ENCODE measurements around the gene SETD7.

The SETD7 gene

GRCh38 chr4:139493176-139493575, 62.8 kb downstream of the SETD7 start:
- TF ChIP-seq CTCF (IDR thresholded peaks at IDR 0.05; ENCODE audit: low read depth, low read length, missing control alignments): no peak
- no peak for DNase-seq (ENCODE audit: extremely low read depth, low read depth)
- no peak overlapping the region for H3K4me3 ChIP-seq (replicated peaks; ENCODE audit: low read depth, low read length)

- no peak for TF ChIP-seq CTCF (IDR thresholded peaks at IDR 0.05; ENCODE audit: low read depth, low read length, missing control alignments)
- DNase-seq (ENCODE audit: extremely low read depth, low read depth): no peak
- no peak overlapping the region for H3K4me3 ChIP-seq (replicated peaks; ENCODE audit: low read depth, low read length)
These were observed 63.6 kb downstream of the SETD7 start for GRCh38 chr4:139492429-139492828.

GRCh38 chr4:139489638-139490037, 66.4 kb downstream of the SETD7 start:
- DNase-seq (ENCODE audit: extremely low read depth, low read depth): no peak
- H3K4me3 ChIP-seq (replicated peaks; ENCODE audit: low read depth, low read length): no peak overlapping the region
- no peak for TF ChIP-seq CTCF (IDR thresholded peaks at IDR 0.05; ENCODE audit: low read depth, low read length, missing control alignments)

GRCh38 chr4:139488442-139488841, 67.6 kb downstream of the SETD7 start:
- no peak for DNase-seq (ENCODE audit: extremely low read depth, low read depth)
- H3K4me3 ChIP-seq (replicated peaks; ENCODE audit: low read depth, low read length): no peak overlapping the region
- TF ChIP-seq CTCF (IDR thresholded peaks at IDR 0.05; ENCODE audit: low read depth, low read length, missing control alignments): no peak

GRCh38 chr4:139484783-139485311, 71.2 kb downstream of the SETD7 start:
- no peak for TF ChIP-seq CTCF (IDR thresholded peaks at IDR 0.05; ENCODE audit: low read depth, low read length, missing control alignments)
- DNase-seq (ENCODE audit: extremely low read depth, low read depth): no peak
- no peak overlapping the region for H3K4me3 ChIP-seq (replicated peaks; ENCODE audit: low read depth, low read length)

GRCh38 chr4:139483000-139483399, 73.0 kb downstream of the SETD7 start:
- H3K4me3 ChIP-seq (replicated peaks; ENCODE audit: low read depth, low read length): no peak overlapping the region
- no peak for DNase-seq (ENCODE audit: extremely low read depth, low read depth)

More at GRCh38 chr4:139483000-139483399, 73.0 kb downstream of the SETD7 start:
- no peak for TF ChIP-seq CTCF (IDR thresholded peaks at IDR 0.05; ENCODE audit: low read depth, low read length, missing control alignments)

All from HFF-Myc (cell line).